ENCODE results near the gene YIPF3.

The YIPF3 gene

DNA sequence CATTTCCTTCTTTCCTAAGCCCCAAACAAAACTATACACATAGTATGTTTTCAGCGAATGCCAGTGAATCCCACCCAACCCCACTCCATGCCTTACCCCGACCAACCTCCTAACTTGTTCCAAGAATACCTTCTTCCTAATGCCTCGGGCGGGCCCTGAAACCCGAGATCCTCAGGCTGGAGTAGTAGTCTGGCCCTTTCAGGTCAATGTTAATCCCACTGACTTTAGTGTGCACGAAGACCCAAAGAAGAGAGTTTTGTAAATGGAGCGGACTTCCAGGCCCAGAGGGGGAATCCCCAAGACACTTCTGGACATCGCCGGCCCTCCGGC is 394 bp downstream of the YIPF3 start:
- TF ChIP-seq CTCF (IDR thresholded peaks at IDR 0.05; ENCODE audit: extremely low read depth, missing control alignments): no peak
- DNase-seq (ENCODE audit: low spot score): no peak

DNA sequence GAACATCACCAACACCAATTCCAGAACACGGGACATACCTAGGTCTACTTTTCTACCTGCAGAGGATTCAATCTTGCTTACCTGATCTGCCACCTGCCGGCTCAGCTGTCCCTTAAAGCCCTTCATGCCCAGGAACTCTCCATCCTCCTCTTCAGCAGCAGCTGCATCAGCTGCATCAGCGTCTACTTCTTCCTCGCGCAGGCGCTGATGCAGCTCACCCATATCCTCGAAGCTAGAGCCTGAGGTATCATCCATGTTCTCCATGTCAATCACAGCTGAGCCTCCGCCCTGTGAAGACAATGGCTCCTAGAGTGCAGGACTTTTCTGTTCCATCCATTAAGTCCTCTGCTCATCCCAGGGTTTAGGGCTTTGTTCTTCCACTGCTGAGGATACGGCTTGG is 918 bp downstream of the YIPF3 start:
- DNase-seq (ENCODE audit: low spot score): no peak
- TF ChIP-seq CTCF (IDR thresholded peaks at IDR 0.05; ENCODE audit: extremely low read depth, missing control alignments): no peak

DNA sequence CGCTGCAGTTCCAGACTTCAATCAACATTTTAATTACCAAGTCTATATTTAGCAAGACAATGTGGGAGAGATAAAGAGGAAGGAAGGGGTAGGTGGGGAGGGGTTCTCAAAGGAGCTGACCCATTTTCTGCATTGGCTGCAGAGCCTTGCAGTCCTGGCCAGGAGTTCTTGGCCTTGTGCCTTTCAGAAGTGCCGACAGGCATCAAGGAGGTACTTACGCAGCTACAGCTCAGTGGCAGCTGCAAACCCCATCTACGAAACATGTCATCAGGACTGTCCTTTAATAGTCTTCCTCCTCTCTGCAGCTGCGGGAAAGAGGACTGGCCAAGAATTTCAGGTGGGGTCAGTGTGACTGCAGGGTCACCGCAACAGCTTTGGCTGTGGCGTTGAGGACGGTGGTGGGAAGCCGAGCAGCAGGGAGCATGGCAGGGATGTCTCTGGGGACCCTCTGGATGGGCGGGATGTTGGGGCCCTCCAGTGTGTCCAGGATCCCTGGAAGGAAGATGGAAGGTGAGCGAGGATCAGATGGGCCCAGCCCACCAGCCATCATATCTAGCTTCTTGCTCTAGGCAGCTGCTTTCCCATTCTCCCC is 4.8 kb downstream of the YIPF3 start:
- no peak for DNase-seq (ENCODE audit: low spot score)
- TF ChIP-seq CTCF (IDR thresholded peaks at IDR 0.05; ENCODE audit: extremely low read depth, missing control alignments): no peak

DNA sequence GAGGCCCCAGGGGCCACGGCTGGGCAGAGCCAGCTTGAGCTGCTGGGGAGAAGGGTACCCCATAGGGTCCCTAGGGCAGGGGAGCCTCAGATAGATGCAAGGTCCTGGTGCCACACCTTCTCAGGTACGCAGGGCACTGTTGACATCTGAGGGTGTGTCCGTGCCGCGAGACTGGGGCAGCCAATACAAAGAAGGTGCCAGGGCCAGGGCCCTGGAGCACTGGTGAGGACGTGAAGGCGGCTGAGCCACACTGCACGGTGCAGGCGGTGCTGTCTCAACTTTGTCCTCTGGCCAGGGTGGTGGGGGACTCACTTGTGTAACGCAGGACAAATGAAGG is 5.9 kb downstream of the YIPF3 start:
- DNase-seq (ENCODE audit: low spot score): no peak
- TF ChIP-seq CTCF (IDR thresholded peaks at IDR 0.05; ENCODE audit: extremely low read depth, missing control alignments): no peak

DNA sequence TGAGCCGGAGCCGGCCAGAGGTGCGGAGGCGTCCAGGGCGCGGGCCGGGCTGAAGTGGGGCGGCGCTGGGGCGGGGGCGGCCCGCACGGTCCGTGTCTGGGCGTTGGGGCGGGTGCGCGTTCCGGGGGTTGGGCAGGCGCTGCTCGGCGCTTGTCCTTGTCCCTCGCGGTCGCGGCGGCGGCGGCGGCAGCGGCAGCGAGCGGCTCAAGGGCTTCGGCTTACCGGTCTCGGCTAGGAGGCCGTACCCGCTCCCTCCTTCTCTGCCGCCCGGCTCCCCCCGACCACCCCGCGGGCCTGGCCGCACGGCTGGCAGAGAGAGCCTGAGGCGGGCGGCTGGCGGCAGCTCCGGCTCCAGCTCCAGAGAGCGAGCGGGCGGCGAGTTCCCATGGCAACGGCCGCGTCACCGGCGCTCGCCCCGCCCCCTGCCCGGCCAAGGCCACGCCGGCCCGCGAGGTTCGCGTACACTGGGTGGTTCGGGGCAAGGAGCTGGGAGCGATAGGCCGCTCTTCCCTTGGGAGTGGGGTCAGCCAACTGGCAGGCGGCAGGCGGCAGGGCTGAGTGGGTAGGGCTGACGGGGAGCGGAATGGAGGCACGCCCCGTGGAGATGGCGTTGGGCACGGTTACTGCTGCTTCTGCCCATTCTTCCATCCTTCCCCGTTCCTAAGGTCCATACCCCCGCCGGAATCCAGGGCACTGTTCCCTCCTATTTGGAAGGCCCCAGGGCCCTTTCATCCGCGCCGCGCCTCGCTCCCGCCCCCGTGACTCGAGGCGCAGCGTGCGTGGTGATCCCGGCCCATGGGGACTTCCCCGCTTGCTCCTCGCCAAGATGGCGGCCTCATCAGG is 6.5 kb downstream of the YIPF3 start, which contains the start of gene LRRC73:
TSS of gene LRRC73 (minus strand) at position 363 of the 843 bp plus-strand sequence. CDS start 561 bp downstream, outside the sequence.
- DNase-seq (ENCODE audit: low spot score): peak; percentile 91
- no peak for TF ChIP-seq CTCF (IDR thresholded peaks at IDR 0.05; ENCODE audit: extremely low read depth, missing control alignments)

DNA sequence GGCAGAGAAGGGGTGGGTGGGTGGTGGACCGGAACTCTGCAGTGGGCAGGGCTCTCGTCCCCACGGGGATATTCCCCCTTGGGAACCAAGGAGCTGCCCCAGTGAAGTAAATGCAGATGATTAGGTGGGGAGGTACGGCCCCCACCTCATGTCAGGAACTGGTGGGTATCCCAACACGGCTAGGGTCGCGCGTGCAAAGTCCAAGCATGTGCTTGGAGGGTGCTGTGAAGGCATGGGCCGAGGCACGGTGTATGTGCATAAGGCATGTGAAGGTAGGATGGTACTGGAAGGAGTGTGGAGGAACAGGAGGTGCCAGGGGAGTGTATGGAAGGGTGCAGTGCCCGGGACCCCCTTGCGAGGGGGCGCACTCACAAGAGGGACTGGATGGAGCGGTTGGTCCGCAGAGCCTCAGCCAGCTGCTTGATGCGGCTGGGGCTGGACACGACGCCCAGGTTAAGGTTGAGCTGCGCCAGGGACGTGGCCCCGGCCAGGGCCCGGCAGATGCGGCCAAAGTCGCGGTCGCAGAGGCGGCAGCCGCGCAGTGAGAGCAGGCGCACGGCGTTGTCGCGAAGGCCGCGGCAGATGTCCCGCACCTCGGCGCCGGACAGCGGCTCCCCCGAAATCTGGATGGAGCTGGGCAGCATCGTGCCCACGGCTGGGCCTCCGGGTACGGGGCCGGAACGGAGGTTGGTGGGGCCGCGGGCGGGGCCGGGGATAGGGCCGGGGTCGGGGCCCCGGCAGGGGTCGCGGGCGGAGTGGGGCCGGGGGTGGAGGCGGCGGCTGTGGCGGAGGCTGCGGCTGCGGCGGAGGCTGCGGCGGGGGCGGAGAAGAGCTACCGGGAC is 7.4 kb downstream of the YIPF3 start:
- TF ChIP-seq CTCF (IDR thresholded peaks at IDR 0.05; ENCODE audit: extremely low read depth, missing control alignments): no peak
- DNase-seq (ENCODE audit: low spot score): no peak

Measured in GM20000 (cell line).